HEK293 (cell line): ENCODE measurements around the gene HS3ST3A1.
A peak's percentile ranks its signal among the peaks of the same experiment; 100 is the strongest.

Source experiments
- CTCF ChIA-PET: fragments of 350-600 bp; formaldehyde crosslinking; extraction: SDS; loops from one replicate; lab custom pipeline; 2021; ENCODE audit warnings: antibody characterized with exemption; lab: Yijun Ruan, JAX
- POLR2A ChIA-PET: fragments of 300-600 bp; formaldehyde crosslinking; extraction: SDS; loops from one replicate; lab custom pipeline; 2020; ENCODE audit warnings: antibody characterized with exemption, inconsistent platforms; lab: Yijun Ruan, JAX
- H3K27ac ChIP-seq: fragments of 200-500 bp; sonication (Bioruptor generic); 2 replicates; pipeline ENCODE4 v1.5.1; 2014; ENCODE audit warnings: low read depth, low read length, control low read depth, inconsistent platforms; ENCODE audit errors: extremely low read depth
- H3K36me3 ChIP-seq, 2 experiments: fragments of 200-500 bp in 1 of 2; sonication (Bioruptor generic) in 1 of 2; 1 replicate in 1 of 2; 2 replicates in 1 of 2; pipeline ENCODE4 v1.5.1; 2014 to 2017; ENCODE audit warnings: inconsistent platforms in 2 of 2, low read length in 2 of 2; ENCODE audit not compliant: control insufficient read depth in 2 of 2, insufficient read depth in 1 of 2
- H3K4me1 ChIP-seq: fragments of 200-500 bp; sonication (Bioruptor generic); 2 replicates; pipeline ENCODE4 v1.5.1; 2014; ENCODE audit warnings: mild to moderate bottlenecking, low read length, inconsistent platforms; ENCODE audit not compliant: control insufficient read depth, insufficient read depth
- H3K4me3 ChIP-seq: 2 replicates; pipeline ENCODE4 v1.5.1; 2011; ENCODE audit warnings: low read depth, mild to moderate bottlenecking, control low read depth, low read length, moderate library complexity
- H3K9me3 ChIP-seq: fragments of 200-500 bp; sonication (Bioruptor generic); 2 replicates; pipeline ENCODE4 v1.5.1; 2014; ENCODE audit warnings: low read depth, low read length, inconsistent platforms; ENCODE audit not compliant: control insufficient read depth, insufficient read depth
- CTCF ChIP-seq: fragments of 450-650 bp; formaldehyde crosslinking; IDR thresholded peaks from 2 replicates; pipeline ENCODE4 v1.5.1; 2016; ENCODE audit warnings: missing biosample characterization, missing genetic modification characterization
- ELK4 ChIP-seq: IDR thresholded peaks from 2 replicates; pipeline ENCODE4 v1.6.1; 2011; ENCODE audit warnings: mild to moderate bottlenecking, low read depth, low read length, borderline replicate concordance
- HOXD13 ChIP-seq: sonication (generic); formaldehyde crosslinking; IDR thresholded peaks from 2 replicates; pipeline ENCODE4 v1.8.0; 2022; ENCODE audit warnings: missing genetic modification reagents, borderline replicate concordance
- KLF9 ChIP-seq: fragments of 450-650 bp; formaldehyde crosslinking; IDR thresholded peaks from 2 replicates; pipeline ENCODE4 v1.5.1; 2016; ENCODE audit warnings: missing biosample characterization, missing genetic modification characterization, low read depth
- SETDB1 ChIP-seq: IDR thresholded peaks from one replicate; pipeline ENCODE4 v1.6.1; 2017; ENCODE audit warnings: mild to moderate bottlenecking, low read length, moderate library complexity, mixed read lengths; ENCODE audit not compliant: insufficient read length
- ZBTB11 ChIP-seq: fragments of 450-650 bp; formaldehyde crosslinking; conservative IDR thresholded peaks from 2 replicates; pipeline ENCODE4 v1.5.1; 2016; ENCODE audit warnings: low read depth, missing biosample characterization, missing genetic modification characterization
- ZBTB17 ChIP-seq: fragments of 450-650 bp; formaldehyde crosslinking; IDR thresholded peaks from 2 replicates; pipeline ENCODE4 v1.5.1; 2016; ENCODE audit warnings: missing biosample characterization, missing genetic modification characterization
- ZBTB44 ChIP-seq: fragments of 450-650 bp; IDR thresholded peaks from 2 replicates; pipeline ENCODE4 v1.5.1; 2018; ENCODE audit warnings: missing biosample characterization, mild to moderate bottlenecking, missing genetic modification characterization
- ZBTB7A ChIP-seq: fragments of 450-650 bp; formaldehyde crosslinking; IDR thresholded peaks from 2 replicates; pipeline ENCODE4 v1.5.1; 2016; ENCODE audit warnings: low read depth, missing biosample characterization, missing genetic modification characterization
- ZBTB8A ChIP-seq: fragments of 450-650 bp; formaldehyde crosslinking; IDR thresholded peaks from 2 replicates; pipeline ENCODE4 v1.5.1; 2016; ENCODE audit warnings: missing biosample characterization, missing genetic modification characterization
- ZFP3 ChIP-seq: fragments of 450-650 bp; formaldehyde crosslinking; IDR thresholded peaks from 2 replicates; pipeline ENCODE4 v1.5.1; 2016; ENCODE audit warnings: low read depth, missing biosample characterization, missing genetic modification characterization
- ZFP37 ChIP-seq: fragments of 450-650 bp; formaldehyde crosslinking; IDR thresholded peaks from 2 replicates; pipeline ENCODE4 v1.5.1; 2016; ENCODE audit warnings: missing biosample characterization, missing genetic modification characterization
- ZFP41 ChIP-seq: fragments of 450-650 bp; formaldehyde crosslinking; IDR thresholded peaks from 2 replicates; pipeline ENCODE4 v1.5.1; 2016; ENCODE audit warnings: missing biosample characterization, missing genetic modification characterization, borderline replicate concordance
- ZNF16 ChIP-seq: fragments of 450-650 bp; formaldehyde crosslinking; IDR thresholded peaks from 2 replicates; pipeline ENCODE4 v1.5.1; 2016; ENCODE audit warnings: low read depth, missing biosample characterization, missing genetic modification characterization
- ZNF18 ChIP-seq: fragments of 450-650 bp; formaldehyde crosslinking; IDR thresholded peaks from 2 replicates; pipeline ENCODE4 v1.5.1; 2016; ENCODE audit warnings: missing biosample characterization, missing genetic modification characterization
- ZNF19 ChIP-seq: fragments of 450-650 bp; formaldehyde crosslinking; IDR thresholded peaks from 2 replicates; pipeline ENCODE4; 2016; ENCODE audit warnings: missing biosample characterization, missing genetic modification characterization, low read depth
- ZNF341 ChIP-seq: fragments of 450-650 bp; formaldehyde crosslinking; IDR thresholded peaks from 2 replicates; pipeline ENCODE4; 2016; ENCODE audit warnings: low read depth, missing biosample characterization, missing genetic modification characterization
- ZNF362 ChIP-seq: fragments of 450-650 bp; formaldehyde crosslinking; IDR thresholded peaks from 2 replicates; pipeline ENCODE4 v1.5.1; 2016; ENCODE audit warnings: missing biosample characterization, missing genetic modification characterization
- ZNF366 ChIP-seq: fragments of 450-650 bp; formaldehyde crosslinking; conservative IDR thresholded peaks from 2 replicates; pipeline ENCODE4 v1.5.1; 2016; ENCODE audit warnings: missing biosample characterization, missing genetic modification characterization
- ZNF549 ChIP-seq: fragments of 450-650 bp; IDR thresholded peaks from 2 replicates; pipeline ENCODE4 v1.5.1; 2018; ENCODE audit warnings: missing biosample characterization, missing genetic modification characterization, mild to moderate bottlenecking, inconsistent platforms, moderate library complexity
- ZNF558 ChIP-seq: fragments of 450-650 bp; formaldehyde crosslinking; IDR thresholded peaks from 2 replicates; pipeline ENCODE4 v1.5.1; 2016; ENCODE audit warnings: missing biosample characterization, missing genetic modification characterization
- ZNF629 ChIP-seq: fragments of 450-650 bp; formaldehyde crosslinking; IDR thresholded peaks from 2 replicates; pipeline ENCODE4 v1.5.1; 2017; ENCODE audit warnings: missing biosample characterization, missing genetic modification characterization
- ZNF658 ChIP-seq: fragments of 450-650 bp; formaldehyde crosslinking; IDR thresholded peaks from 2 replicates; pipeline ENCODE4; 2016; ENCODE audit warnings: missing biosample characterization, missing genetic modification characterization
- ZNF660 ChIP-seq: fragments of 450-650 bp; IDR thresholded peaks from 2 replicates; pipeline ENCODE4 v1.5.1; 2018; ENCODE audit warnings: missing biosample characterization, mild to moderate bottlenecking, missing genetic modification characterization

HS3ST3A1 gene

GRCh38 chr17:13626703-13627102 lies 25.0 kb upstream of the HS3ST3A1 start:
- no peaks in the 10 kb centered on the region for H3K9me3 ChIP-seq
- H3K36me3 ChIP-seq: no peaks in the 10 kb centered on the region
- no peak overlapping the region for H3K4me3 ChIP-seq
- H3K4me1 ChIP-seq: no peaks in the 10 kb centered on the region
- ChIA-PET CTCF (interaction anchor here (0.6 kb wide), 1 partner anchor 28 kb away, joined by 3 read pairs; no protein-coding TSS in a partner anchor), POLR2A (no interaction called here)
- no peak overlapping the region for H3K27ac ChIP-seq
- TF ChIP-seq HOXD13 (CRISPR knock-in tag) (no peak), ZNF629 (0 out of 2 replicates have a peak, but pooled peaks have one; percentile 10), SETDB1 (no peak), ZNF366 (tag by site-specific recombination) (peak; percentile 41; the same call in 1 of the 2 replicates), CTCF (tag by site-specific recombination) (no peak), ZNF658 (tag by site-specific recombination) (no peak), ZBTB44 (tag by site-specific recombination) (no peak), KLF9 (tag by site-specific recombination) (no peak), ZNF341 (tag by site-specific recombination) (no peak), ZNF16 (tag by site-specific recombination) (no peak), ZFP37 (tag by site-specific recombination) (no peak), ZNF18 (tag by site-specific recombination) (no peak), ZNF660 (tag by site-specific recombination) (peak; percentile 72; the same call in 1 of the 2 replicates), ZBTB8A (tag by site-specific recombination) (no peak), ZFP41 (tag by site-specific recombination) (no peak), ZFP3 (tag by site-specific recombination) (no peak), ZNF549 (tag by site-specific recombination) (no peak), ZNF558 (tag by site-specific recombination) (0 out of 2 replicates have a peak, but pooled peaks have one; percentile 32), ZBTB17 (tag by site-specific recombination) (no peak), ELK4 (no peak), ZBTB7A (tag by site-specific recombination) (no peak), ZNF362 (0 out of 2 replicates have a peak, but pooled peaks have one; percentile 48), ZBTB11 (tag by site-specific recombination) (no peak), ZNF19 (no peak)
